ENCODE data around the gene SPATC1L.

Gene SPATC1L

GRCh38 chr21:46154955-46155513 is 29.2 kb downstream of the SPATC1L start:
- Histone ChIP-seq H3K4me1 (ENCODE audit: control extremely low read depth in 1 of 4, control insufficient read depth in 4 of 4, insufficient read depth in 4 of 4, low read length in 3 of 4) (peaks cover 0 to 9% (median 5%) of the 10 kb centered on the region in 4 experiments), H3K4me3 (ENCODE audit: control insufficient read depth in 1 of 7, extremely low read depth in 1 of 7, insufficient read depth in 4 of 7, low read depth in 2 of 7, low read length in 6 of 7) (no peak overlapping the region), H3K27ac (ENCODE audit: insufficient read depth in 1 of 2, low read depth in 1 of 2, low read length in 2 of 2, poor library complexity in 1 of 2, severe bottlenecking in 2 of 2) (no peak overlapping the region), H3K9me3 (ENCODE audit: control extremely low read depth in 1 of 5, control insufficient read depth in 4 of 5, insufficient read depth in 2 of 5, low read depth in 1 of 5, low read length in 4 of 5) (no peaks in the 10 kb centered on the region), H3K27me3 (replicated peaks in 2 of 5; ENCODE audit: control insufficient read depth in 4 of 5, insufficient read depth in 5 of 5, low read length in 4 of 5) (no peaks in the 10 kb centered on the region), H3K36me3 (ENCODE audit: control insufficient read depth in 4 of 4, insufficient read depth in 4 of 4, low read length in 3 of 4) (peaks cover 0 to 3% (median 0%) of the 10 kb centered on the region in 4 experiments)
- 94% methylated on average over 16 of the region's 16 CpGs for WGBS (ENCODE audit: insufficient coverage)
- ChIA-PET CTCF (interaction anchor here (1.0 kb wide), 1 partner anchor 75 kb away, joined by 3 read pairs; no protein-coding TSS in a partner anchor), POLR2A (no interaction called here)
- DNase-seq, result no peak

DNA sequence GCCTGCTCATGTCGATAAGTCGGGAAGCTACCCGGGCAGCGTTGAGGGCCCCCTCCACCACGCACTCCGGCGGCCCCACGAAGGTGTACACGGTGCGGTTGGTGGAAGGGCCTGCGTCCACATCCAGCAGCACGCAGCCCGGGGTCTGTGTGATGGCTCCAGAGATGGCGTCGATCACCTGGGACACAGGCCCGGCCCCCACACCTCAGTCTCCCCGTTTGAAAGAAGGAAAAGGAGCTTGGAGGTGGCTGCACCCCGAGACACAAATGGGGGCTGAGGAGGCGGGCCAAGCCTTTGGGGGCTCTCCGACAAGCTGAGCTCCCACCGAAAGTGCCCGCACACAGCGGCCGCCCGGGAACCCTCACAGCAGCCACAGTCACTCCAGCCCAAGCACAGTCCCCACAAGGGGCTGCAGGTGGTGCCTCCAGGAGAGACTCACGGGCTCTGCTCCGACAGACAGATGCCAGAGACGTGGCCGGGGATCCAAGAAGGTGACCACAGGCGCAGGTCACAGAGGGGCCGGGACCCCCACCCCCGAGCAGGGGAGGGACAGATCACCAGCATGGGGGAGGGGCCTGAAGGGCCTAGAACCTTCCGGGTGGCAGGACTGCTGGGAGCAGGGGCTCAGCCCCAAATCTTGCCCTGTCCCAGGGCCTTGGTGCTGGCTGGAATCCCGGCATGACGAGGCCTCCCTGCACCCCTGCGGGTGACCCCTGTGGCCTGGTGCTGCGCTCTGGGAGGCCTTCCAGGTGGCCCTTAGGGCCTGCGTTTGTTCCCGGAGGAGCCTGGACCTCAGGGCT is 29.9 kb downstream of the SPATC1L start:
- 95% methylated on average over 36 of the region's 39 CpGs for WGBS (ENCODE audit: insufficient coverage)
- CTCF ChIA-PET, result interaction anchor here (1.2 kb wide), 1 partner anchor 89 kb away, joined by 3 read pairs; no protein-coding TSS in a partner anchor
- no peak for DNase-seq

DNA sequence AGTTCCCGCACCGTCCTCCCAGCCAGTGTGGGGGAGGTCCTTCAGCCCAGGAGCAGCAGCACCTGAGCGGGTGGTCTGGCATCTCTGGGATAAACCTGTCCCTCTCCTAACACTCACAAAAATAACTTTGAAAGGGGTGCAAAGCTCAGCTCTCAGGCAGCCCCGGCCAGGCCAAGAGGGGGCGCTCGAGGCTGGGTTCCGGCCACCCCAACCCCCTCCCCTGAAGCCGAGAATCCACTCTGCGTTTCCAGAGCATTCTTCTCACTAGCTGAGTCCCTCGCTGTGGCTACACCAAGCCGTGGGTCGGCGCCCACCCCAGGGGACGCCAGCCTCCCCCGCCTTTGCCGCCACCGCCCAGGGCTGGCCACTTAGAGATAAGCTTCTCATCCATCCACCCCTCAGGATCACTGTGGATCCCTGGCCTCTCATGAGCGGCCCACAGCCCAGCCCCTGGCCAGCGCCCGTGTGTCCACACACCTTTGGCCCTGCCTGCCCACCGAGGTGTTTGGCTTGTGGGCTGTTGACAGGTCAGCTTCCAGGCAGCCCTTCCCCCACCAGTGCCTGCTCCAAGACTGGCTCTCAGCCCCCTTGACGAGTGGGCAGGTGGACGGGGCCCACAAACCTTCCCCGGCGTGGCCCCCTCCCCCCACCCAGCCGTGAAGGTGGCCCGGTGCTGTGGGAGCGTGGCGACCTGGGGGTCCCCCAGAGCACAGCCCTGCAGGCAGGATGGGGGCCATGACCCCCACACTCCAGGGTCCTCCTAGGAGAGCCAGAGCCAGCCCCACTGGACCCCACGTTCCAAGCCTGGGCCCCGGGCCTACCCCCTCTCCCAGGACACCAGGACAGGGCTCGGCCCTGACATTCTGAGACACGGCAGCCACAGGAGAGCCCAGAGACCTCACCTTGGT is 30.8 kb downstream of the SPATC1L start:
- POLR2A ChIA-PET, result no interaction called here
- peak; percentile 36 to 63 (median 62) for DNase-seq
- peaks cover 0 to 9% (median 5%) of the 10 kb centered on the region in 4 experiments for H3K4me1 ChIP-seq (ENCODE audit: control extremely low read depth in 1 of 4, control insufficient read depth in 4 of 4, insufficient read depth in 4 of 4, low read length in 3 of 4)
- peaks cover 0 to 3% (median 0%) of the 10 kb centered on the region in 4 experiments for H3K36me3 ChIP-seq (ENCODE audit: control insufficient read depth in 4 of 4, insufficient read depth in 4 of 4, low read length in 3 of 4)
- peak overlapping the region in 1 of 2 experiments; percentile 54 for H3K27ac ChIP-seq (ENCODE audit: insufficient read depth in 1 of 2, low read depth in 1 of 2, low read length in 2 of 2, poor library complexity in 1 of 2, severe bottlenecking in 2 of 2)
- peak overlapping the region in 2 of 7 experiments; percentile 19 to 50 for H3K4me3 ChIP-seq (ENCODE audit: control insufficient read depth in 1 of 7, extremely low read depth in 1 of 7, insufficient read depth in 4 of 7, low read depth in 2 of 7, low read length in 6 of 7)
- no peaks in the 10 kb centered on the region for H3K27me3 ChIP-seq (replicated peaks in 2 of 5; ENCODE audit: control insufficient read depth in 4 of 5, insufficient read depth in 5 of 5, low read length in 4 of 5)
- 45% methylated on average over 22 of the region's 33 CpGs for WGBS (ENCODE audit: insufficient coverage)
- CTCF ChIA-PET, result interaction anchor here (0.6 to 2.6 kb wide), 10 partner anchors 10 to 100 kb away, joined by 3 to 13 read pairs (median 3); no protein-coding TSS in a partner anchor
- no peaks in the 10 kb centered on the region for H3K9me3 ChIP-seq (ENCODE audit: control extremely low read depth in 1 of 5, control insufficient read depth in 4 of 5, insufficient read depth in 2 of 5, low read depth in 1 of 5, low read length in 4 of 5)

More for the DNA sequence above, 29.9 kb downstream of the SPATC1L start:
- no peaks in the 10 kb centered on the region for H3K27me3 ChIP-seq (replicated peaks in 2 of 5; ENCODE audit: control insufficient read depth in 4 of 5, insufficient read depth in 5 of 5, low read length in 4 of 5)
- POLR2A ChIA-PET, result no interaction called here
- H3K4me3 ChIP-seq (ENCODE audit: control insufficient read depth in 1 of 7, extremely low read depth in 1 of 7, insufficient read depth in 4 of 7, low read depth in 2 of 7, low read length in 6 of 7), result no peak overlapping the region
- no peaks in the 10 kb centered on the region for H3K9me3 ChIP-seq (ENCODE audit: control extremely low read depth in 1 of 5, control insufficient read depth in 4 of 5, insufficient read depth in 2 of 5, low read depth in 1 of 5, low read length in 4 of 5)
- H3K4me1 ChIP-seq (ENCODE audit: control extremely low read depth in 1 of 4, control insufficient read depth in 4 of 4, insufficient read depth in 4 of 4, low read length in 3 of 4), result peaks cover 0 to 9% (median 5%) of the 10 kb centered on the region in 4 experiments
- H3K36me3 ChIP-seq (ENCODE audit: control insufficient read depth in 4 of 4, insufficient read depth in 4 of 4, low read length in 3 of 4), result peaks cover 0 to 3% (median 0%) of the 10 kb centered on the region in 4 experiments
- no peak overlapping the region for H3K27ac ChIP-seq (ENCODE audit: insufficient read depth in 1 of 2, low read depth in 1 of 2, low read length in 2 of 2, poor library complexity in 1 of 2, severe bottlenecking in 2 of 2)

DNA sequence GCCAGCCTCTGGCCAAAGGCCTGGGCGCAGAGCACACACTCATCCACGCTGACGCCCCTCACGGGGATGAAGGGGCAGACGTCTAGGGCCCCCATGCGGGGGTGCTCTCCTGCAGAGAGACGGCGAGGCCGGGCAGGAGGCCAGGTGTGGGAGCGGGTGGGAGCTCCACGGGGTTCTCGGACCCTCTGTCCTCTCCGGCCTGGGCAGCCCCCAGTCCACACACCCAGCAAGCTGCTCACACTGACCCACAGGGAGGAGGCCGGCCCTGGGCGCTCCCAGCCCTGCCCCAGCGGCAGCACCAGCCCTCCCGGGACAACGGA is 31.4 kb downstream of the SPATC1L start:
- 51% methylated on average over 15 of the region's 18 CpGs for WGBS (ENCODE audit: insufficient coverage)
- POLR2A ChIA-PET, result no interaction called here
- CTCF ChIA-PET, result interaction anchor here (0.8 to 2.6 kb wide), 8 partner anchors 10 to 100 kb away, joined by 3 to 13 read pairs (median 4); no protein-coding TSS in a partner anchor
- H3K36me3 ChIP-seq (ENCODE audit: control insufficient read depth in 4 of 4, insufficient read depth in 4 of 4, low read length in 3 of 4), result no peaks in the 10 kb centered on the region
- no peak for DNase-seq
- peak overlapping the region in 3 of 7 experiments; percentile 4 to 50 (median 19) for H3K4me3 ChIP-seq (ENCODE audit: control insufficient read depth in 1 of 7, extremely low read depth in 1 of 7, insufficient read depth in 4 of 7, low read depth in 2 of 7, low read length in 6 of 7)
- H3K27me3 ChIP-seq (replicated peaks in 2 of 5; ENCODE audit: control insufficient read depth in 4 of 5, insufficient read depth in 5 of 5, low read length in 4 of 5), result no peaks in the 10 kb centered on the region
- H3K9me3 ChIP-seq (ENCODE audit: control extremely low read depth in 1 of 5, control insufficient read depth in 4 of 5, insufficient read depth in 2 of 5, low read depth in 1 of 5, low read length in 4 of 5), result no peaks in the 10 kb centered on the region
- H3K4me1 ChIP-seq (ENCODE audit: control extremely low read depth in 1 of 4, control insufficient read depth in 4 of 4, insufficient read depth in 4 of 4, low read length in 3 of 4), result peaks cover 0 to 9% (median 5%) of the 10 kb centered on the region in 4 experiments
- H3K27ac ChIP-seq (ENCODE audit: insufficient read depth in 1 of 2, low read depth in 1 of 2, low read length in 2 of 2, poor library complexity in 1 of 2, severe bottlenecking in 2 of 2), result peak overlapping the region in 1 of 2 experiments; percentile 54

DNA sequence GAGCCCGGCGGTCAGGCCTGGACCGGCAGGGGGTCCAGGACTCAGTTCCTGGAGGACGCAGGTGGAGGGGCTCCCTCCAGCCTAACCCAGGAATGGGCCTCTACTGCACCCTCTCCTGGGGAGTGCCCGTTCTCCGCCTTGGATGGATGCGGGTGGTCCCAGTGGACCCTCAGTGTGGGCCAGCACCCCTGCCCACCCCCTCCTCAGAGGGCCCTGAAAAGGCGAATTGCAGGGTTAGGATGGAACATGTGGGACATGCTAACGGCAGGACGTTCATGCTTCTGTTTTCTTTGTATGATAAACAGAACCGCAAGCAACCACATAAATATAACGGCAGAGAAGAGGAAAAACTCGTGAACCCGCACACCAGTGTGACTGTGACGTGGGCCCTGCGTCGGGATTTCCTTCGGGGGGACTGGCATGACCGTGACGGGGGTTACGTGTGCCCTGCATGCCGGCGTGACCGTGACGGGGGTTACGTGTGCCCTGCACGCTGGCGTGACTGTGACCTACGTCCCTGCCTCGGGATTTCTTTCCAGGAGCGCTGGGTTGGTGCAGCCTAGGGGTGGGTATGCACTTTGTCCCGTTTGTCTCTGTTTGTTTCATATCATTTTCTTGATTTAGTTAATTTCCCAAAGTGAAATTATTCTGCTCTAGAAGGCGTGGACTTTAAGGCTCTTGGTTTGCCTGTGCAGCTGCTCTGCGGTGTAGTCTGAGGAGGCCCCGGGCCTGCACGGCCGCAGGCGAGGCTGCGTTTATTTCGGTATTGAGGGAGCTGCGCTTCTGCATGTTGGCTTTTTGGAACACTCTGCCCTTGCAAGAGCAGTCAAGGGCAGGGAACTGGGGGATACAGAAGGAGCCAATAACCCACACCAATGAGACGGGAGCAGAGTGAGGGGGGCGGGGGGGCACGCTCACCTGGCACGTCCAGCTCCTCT is 32.0 kb downstream of the SPATC1L start:
- peaks cover 0 to 9% (median 5%) of the 10 kb centered on the region in 4 experiments for H3K4me1 ChIP-seq (ENCODE audit: control extremely low read depth in 1 of 4, control insufficient read depth in 4 of 4, insufficient read depth in 4 of 4, low read length in 3 of 4)
- H3K36me3 ChIP-seq (ENCODE audit: control insufficient read depth in 4 of 4, insufficient read depth in 4 of 4, low read length in 3 of 4), result no peaks in the 10 kb centered on the region
- ChIA-PET CTCF (interaction anchor here (0.9 to 2.6 kb wide), 6 partner anchors 9 to 101 kb away, joined by 3 to 13 read pairs (median 4); no protein-coding TSS in a partner anchor), POLR2A (interaction anchor here (0.6 kb wide), 1 partner anchor 34 kb away, joined by 3 read pairs; no protein-coding TSS in a partner anchor)
- H3K27ac ChIP-seq (ENCODE audit: insufficient read depth in 1 of 2, low read depth in 1 of 2, low read length in 2 of 2, poor library complexity in 1 of 2, severe bottlenecking in 2 of 2), result no peak overlapping the region
- WGBS (ENCODE audit: insufficient coverage), result 98% methylated on average over 43 of the region's 45 CpGs
- H3K27me3 ChIP-seq (replicated peaks in 2 of 5; ENCODE audit: control insufficient read depth in 4 of 5, insufficient read depth in 5 of 5, low read length in 4 of 5), result no peaks in the 10 kb centered on the region
- H3K9me3 ChIP-seq (ENCODE audit: control extremely low read depth in 1 of 5, control insufficient read depth in 4 of 5, insufficient read depth in 2 of 5, low read depth in 1 of 5, low read length in 4 of 5), result no peaks in the 10 kb centered on the region
- peak overlapping the region in 1 of 7 experiments; percentile 4 for H3K4me3 ChIP-seq (ENCODE audit: control insufficient read depth in 1 of 7, extremely low read depth in 1 of 7, insufficient read depth in 4 of 7, low read depth in 2 of 7, low read length in 6 of 7)
- DNase-seq, result no peak
